H9 (cell line): ENCODE measurements around the gene GPR68. TPM values are rescaled to one million over a fixed set of nuclear protein-coding genes. Genes with fewer than 3 reads are reported as not detected.

Experiments
- DNase-seq: peaks from one replicate; pipeline ENCODE4 v3.0.0-alpha.2; 2017
- H2AFZ ChIP-seq: one replicate; pipeline ENCODE4 v1.6.1; 2013; ENCODE audit warnings: mild to moderate bottlenecking, low read length, control low read depth, moderate library complexity
- H2AK5ac ChIP-seq: 2 replicates; pipeline ENCODE4 v1.6.1; 2013; ENCODE audit warnings: low read length, control low read depth, mixed read lengths; ENCODE audit not compliant: insufficient read length
- H2BK120ac ChIP-seq: one replicate; pipeline ENCODE4 v1.6.1; 2013; ENCODE audit warnings: low read depth, mild to moderate bottlenecking, low read length, control low read depth, inconsistent platforms; ENCODE audit not compliant: poor library complexity, severe bottlenecking
- H2BK12ac ChIP-seq: 2 replicates; pipeline ENCODE4 v1.6.1; 2013; ENCODE audit warnings: low read length, control low read depth, mixed read lengths, low read depth; ENCODE audit not compliant: insufficient read length
- H2BK15ac ChIP-seq: 2 replicates; pipeline ENCODE4 v1.6.1; 2013; ENCODE audit warnings: low read depth, low read length, control low read depth
- H2BK20ac ChIP-seq: one replicate; pipeline ENCODE4 v1.6.1; 2013; ENCODE audit warnings: low read depth, mild to moderate bottlenecking, low read length, control low read depth, inconsistent platforms; ENCODE audit not compliant: poor library complexity, severe bottlenecking
- H2BK5ac ChIP-seq: 2 replicates; pipeline ENCODE4 v1.6.1; 2013; ENCODE audit warnings: low read length, control low read depth, mixed read lengths; ENCODE audit not compliant: insufficient read length
- H3K14ac ChIP-seq: 2 replicates; pipeline ENCODE4 v1.6.1; 2013; ENCODE audit warnings: low read length, control low read depth; ENCODE audit not compliant: insufficient read depth
- H3K18ac ChIP-seq: 2 replicates; pipeline ENCODE4 v1.6.1; 2013; ENCODE audit warnings: low read depth, mild to moderate bottlenecking, mixed read lengths, low read length, control low read depth; ENCODE audit not compliant: insufficient read length
- H3K23ac ChIP-seq: 2 replicates; pipeline ENCODE4 v1.6.1; 2013; ENCODE audit warnings: low read length, control low read depth, mixed read lengths, low read depth; ENCODE audit not compliant: insufficient read length
- H3K23me2 ChIP-seq: 2 replicates; pipeline ENCODE4 v1.6.1; 2013; ENCODE audit warnings: low read depth, mild to moderate bottlenecking, mixed read lengths, low read length, control low read depth; ENCODE audit not compliant: insufficient read length, poor library complexity, severe bottlenecking
- H3K27ac ChIP-seq: 2 replicates; pipeline ENCODE4 v1.5.1; 2013; ENCODE audit warnings: low read length, control low read depth, mixed read lengths, low read depth; ENCODE audit not compliant: insufficient read length
- H3K27me3 ChIP-seq: 2 replicates; pipeline ENCODE4 v1.6.1; 2013; ENCODE audit warnings: low read length, control low read depth, inconsistent platforms; ENCODE audit not compliant: insufficient read depth
- H3K4ac ChIP-seq: 2 replicates; pipeline ENCODE4 v1.6.1; 2013; ENCODE audit warnings: low read depth, mild to moderate bottlenecking, control low read depth, inconsistent platforms, low read length, moderate library complexity
- H3K4me1 ChIP-seq: 2 replicates; pipeline ENCODE4 v1.6.1; 2013; ENCODE audit warnings: low read length, control low read depth, inconsistent platforms; ENCODE audit not compliant: insufficient read depth
- H3K4me2 ChIP-seq: 2 replicates; pipeline ENCODE4 v1.6.1; 2013; ENCODE audit warnings: low read length, control low read depth, mixed read lengths; ENCODE audit not compliant: insufficient read length, insufficient read depth
- H3K56ac ChIP-seq: 2 replicates; pipeline ENCODE4 v1.6.1; 2013; ENCODE audit warnings: low read depth, mild to moderate bottlenecking, mixed read lengths, low read length, control low read depth; ENCODE audit not compliant: insufficient read length
- H3K79me1 ChIP-seq: 2 replicates; pipeline ENCODE4 v1.6.1; 2013; ENCODE audit warnings: low read depth, mild to moderate bottlenecking, moderate library complexity, low read length, control low read depth, inconsistent platforms; ENCODE audit not compliant: insufficient read depth, poor library complexity, severe bottlenecking
- H3K79me2 ChIP-seq: 2 replicates; pipeline ENCODE4 v1.6.1; 2013; ENCODE audit warnings: low read length, control low read depth, inconsistent platforms; ENCODE audit not compliant: insufficient read depth
- H3K9ac ChIP-seq: 2 replicates; pipeline ENCODE4 v1.6.1; 2013; ENCODE audit warnings: low read length, control low read depth, mixed read lengths; ENCODE audit not compliant: insufficient read length; ENCODE audit errors: extremely low read depth
- H3K9me3 ChIP-seq: one replicate; pipeline ENCODE4 v1.6.1; 2013; ENCODE audit warnings: low read depth, low read length, inconsistent platforms; ENCODE audit not compliant: control insufficient read depth
- H3T11ph ChIP-seq: one replicate; pipeline ENCODE4 v1.6.1; 2013; ENCODE audit warnings: mild to moderate bottlenecking, low read length, control low read depth, inconsistent platforms
- H4K20me1 ChIP-seq: one replicate; pipeline ENCODE4 v1.6.1; 2013; ENCODE audit not compliant: control insufficient read depth, insufficient read length, insufficient read depth
- H4K5ac ChIP-seq: 2 replicates; pipeline ENCODE4 v1.6.1; 2013; ENCODE audit warnings: low read depth, mild to moderate bottlenecking, mixed read lengths, low read length, control low read depth; ENCODE audit not compliant: insufficient read length
- H4K8ac ChIP-seq: replicated peaks from 2 replicates; pipeline ENCODE4 v1.6.1; 2013; ENCODE audit warnings: low read length, control low read depth, mixed read lengths, low read depth; ENCODE audit not compliant: insufficient read length
- H4K91ac ChIP-seq: 2 replicates; pipeline ENCODE4 v1.6.1; 2013; ENCODE audit warnings: low read depth, mild to moderate bottlenecking, moderate library complexity, mixed read lengths, low read length, control low read depth; ENCODE audit not compliant: insufficient read length
- H3K27ac Mint-ChIP-seq, 3 experiments: 2 replicates in 2 of 3; 3 replicates in 1 of 3; pipeline ENCODE4 v1.8.0; 2020 to 2021; ENCODE audit warnings: mixed read lengths in 3 of 3, mild to moderate bottlenecking in 1 of 3, moderate library complexity in 1 of 3
- H3K27me3 Mint-ChIP-seq: 2 replicates; pipeline ENCODE4 v1.8.0; 2021; ENCODE audit warnings: low read depth, mild to moderate bottlenecking, moderate library complexity, mixed read lengths
- H3K36me3 Mint-ChIP-seq, 3 experiments: 2 replicates in 2 of 3; 3 replicates in 1 of 3; pipeline ENCODE4 v1.8.0; 2020 to 2021; ENCODE audit warnings: low read depth in 3 of 3, mixed read lengths in 3 of 3; ENCODE audit not compliant: insufficient read depth in 1 of 3
- H3K4me1 Mint-ChIP-seq, 2 experiments: 2 replicates each; pipeline ENCODE4 v1.8.0; 2020; ENCODE audit warnings: mixed read lengths in 2 of 2
- H3K4me3 Mint-ChIP-seq, 2 experiments: 2 replicates in 1 of 2; 3 replicates in 1 of 2; pipeline ENCODE4 v1.8.0; 2020 to 2021; ENCODE audit warnings: mild to moderate bottlenecking in 2 of 2, mixed read lengths in 2 of 2, moderate library complexity in 1 of 2
- H3K9me3 Mint-ChIP-seq, 2 experiments: 2 replicates in 1 of 2; 3 replicates in 1 of 2; pipeline ENCODE4 v1.8.0; 2020; ENCODE audit warnings: mild to moderate bottlenecking in 2 of 2, mixed read lengths in 2 of 2, moderate library complexity in 1 of 2
- CTCF ChIP-seq: fragments of 200-600 bp; sonication (generic); conservative IDR thresholded peaks from 3 replicates; pipeline ENCODE4 v1.8.0; 2021; ENCODE audit warnings: antibody characterized with exemption, mild to moderate bottlenecking
- WGBS: extraction: QIAGEN DNeasy Blood & Tissue Kit; methylation state at CpG from one replicate; pipeline ENCODE4 v1.1.7; 2013; ENCODE audit warnings: missing lambda C conversion rate, low lambda C conversion rate, mixed read lengths; ENCODE audit not compliant: insufficient read length; ENCODE audit errors: extremely low coverage; 5-methylcytosine and 5-hydroxymethylcytosine counted together
- total RNA-seq: library from RNA; stranded (reverse); gene quantifications from 2 replicates; pipeline ENCODE4 v1.2.1, GENCODE V29; 2021

GPR68 gene
- total RNA-seq, 1 experiment from 2014 or later, result 0.33 TPM

- no peak overlapping the region for H3K4me2 ChIP-seq
- no peak overlapping the region for H3K27ac ChIP-seq
These were observed 39.8 kb upstream of the GPR68 start for GRCh38 chr14:91284146-91284790.

More at GRCh38 chr14:91284146-91284790, 39.8 kb upstream of the GPR68 start:
- H3K14ac ChIP-seq, result no peak overlapping the region
- H2BK120ac ChIP-seq, result no peak overlapping the region
- no peak overlapping the region for H3K18ac ChIP-seq
- H3K79me1 ChIP-seq, result no peaks in the 10 kb centered on the region
- DNase-seq, result no peak
- no peak overlapping the region for H2BK20ac ChIP-seq
- H3K4me3 Mint-ChIP-seq, result no peak overlapping the region
- no peaks in the 10 kb centered on the region for H3K9me3 ChIP-seq
- no peaks in the 10 kb centered on the region for H3K27me3 Mint-ChIP-seq
- TF ChIP-seq CTCF, result no peak
- H3K4me1 Mint-ChIP-seq, result peaks cover 0 to 3% of the 10 kb centered on the region in 2 experiments; a peak in 1 of 4 replicates
- H3K4ac ChIP-seq, result no peak overlapping the region
- H3K4me1 ChIP-seq, result no peaks in the 10 kb centered on the region
- H2BK12ac ChIP-seq, result no peak overlapping the region
- no peaks in the 10 kb centered on the region for H4K20me1 ChIP-seq
- no peak overlapping the region for H2BK15ac ChIP-seq
- H3K23ac ChIP-seq, result no peak overlapping the region
- no peak overlapping the region for H3K56ac ChIP-seq
- H2BK5ac ChIP-seq, result no peak overlapping the region
- no peak overlapping the region for H2AK5ac ChIP-seq
- WGBS, result no CpG with 5 or more reads among the region's 13 CpGs
- no peak overlapping the region for H3K9ac ChIP-seq
- H4K5ac ChIP-seq, result no peak overlapping the region
- H3K79me2 ChIP-seq, result no peaks in the 10 kb centered on the region
- H2AFZ ChIP-seq, result no peak overlapping the region
- no peak overlapping the region for H3T11ph ChIP-seq
- no peaks in the 10 kb centered on the region for H3K23me2 ChIP-seq
- no peak overlapping the region for H4K91ac ChIP-seq
- no peak overlapping the region for H4K8ac ChIP-seq
- peaks cover 6 to 75% (median 39%) of the 10 kb centered on the region in 3 experiments; a peak in 6 of 7 replicates for H3K36me3 Mint-ChIP-seq
- no peaks in the 10 kb centered on the region for H3K27me3 ChIP-seq
- no peaks in the 10 kb centered on the region for H3K9me3 Mint-ChIP-seq
- H3K27ac Mint-ChIP-seq, result peak overlapping the region in 2 of 3 experiments; percentile 13 to 46; a peak in 3 of 7 replicates
